Gastroesophageal sphincter (tissue), 3 donors: ENCODE measurements around the gene SMKR1.

Experiments
- EP300 ChIP-seq: sonication (generic); formaldehyde crosslinking; IDR thresholded peaks from one replicate; pipeline ENCODE4 v1.6.1; 2017; ENCODE audit warnings: antibody characterized with exemption, mild to moderate bottlenecking
- POLR2AphosphoS5 ChIP-seq: sonication (generic); formaldehyde crosslinking; IDR thresholded peaks from one replicate; pipeline ENCODE4 v1.6.1; 2017; ENCODE audit warnings: antibody characterized with exemption
- TF ChIP-seq, protein P1 (sequence below), 4 experiments: fragments of 200-600 bp in 2 of 4; fragments of 450-650 bp in 2 of 4; sonication (generic) in 1 of 4; IDR thresholded peaks; one replicate each; pipeline ENCODE4 v1.5.1; 2017 to 2019; ENCODE audit warnings: antibody characterized with exemption in 4 of 4, mild to moderate bottlenecking in 2 of 4, moderate library complexity in 2 of 4

DNA sequence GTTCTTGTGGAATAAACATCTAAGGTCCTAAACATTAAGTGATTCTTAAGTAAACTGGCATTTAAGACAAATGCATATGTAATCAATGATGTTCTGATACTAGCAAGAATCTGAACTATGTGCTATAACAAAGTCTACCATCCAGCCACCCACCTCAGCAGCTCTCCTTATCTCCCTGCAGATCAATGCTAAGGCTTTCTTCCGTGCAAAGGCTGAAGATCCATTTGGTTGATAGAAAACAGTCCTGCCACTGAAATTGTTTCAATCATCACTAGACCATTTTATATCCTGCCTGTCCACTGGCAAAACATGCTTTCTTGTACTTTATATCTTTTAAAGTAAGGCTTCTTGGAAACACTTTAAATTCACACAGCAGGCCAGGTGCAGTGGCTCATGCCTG lies 6.3 kb upstream of the SMKR1 start:
- TF ChIP-seq, protein P1, sequence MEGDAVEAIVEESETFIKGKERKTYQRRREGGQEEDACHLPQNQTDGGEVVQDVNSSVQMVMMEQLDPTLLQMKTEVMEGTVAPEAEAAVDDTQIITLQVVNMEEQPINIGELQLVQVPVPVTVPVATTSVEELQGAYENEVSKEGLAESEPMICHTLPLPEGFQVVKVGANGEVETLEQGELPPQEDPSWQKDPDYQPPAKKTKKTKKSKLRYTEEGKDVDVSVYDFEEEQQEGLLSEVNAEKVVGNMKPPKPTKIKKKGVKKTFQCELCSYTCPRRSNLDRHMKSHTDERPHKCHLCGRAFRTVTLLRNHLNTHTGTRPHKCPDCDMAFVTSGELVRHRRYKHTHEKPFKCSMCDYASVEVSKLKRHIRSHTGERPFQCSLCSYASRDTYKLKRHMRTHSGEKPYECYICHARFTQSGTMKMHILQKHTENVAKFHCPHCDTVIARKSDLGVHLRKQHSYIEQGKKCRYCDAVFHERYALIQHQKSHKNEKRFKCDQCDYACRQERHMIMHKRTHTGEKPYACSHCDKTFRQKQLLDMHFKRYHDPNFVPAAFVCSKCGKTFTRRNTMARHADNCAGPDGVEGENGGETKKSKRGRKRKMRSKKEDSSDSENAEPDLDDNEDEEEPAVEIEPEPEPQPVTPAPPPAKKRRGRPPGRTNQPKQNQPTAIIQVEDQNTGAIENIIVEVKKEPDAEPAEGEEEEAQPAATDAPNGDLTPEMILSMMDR (IDR thresholded peaks at IDR 0.05), result no peak
- TF ChIP-seq POLR2AphosphoS5, result no peak
- TF ChIP-seq EP300, result no peak
